HCT116 (cell line): ENCODE data around the gene MSI2. TPM values are rescaled to one million over a fixed set of nuclear protein-coding genes. Genes with fewer than 3 reads are reported as not detected.

Experiments
- ATAC-seq: fragments of 200-7000 bp; cut with Tn5 transposase; 2 replicates; pipeline ENCODE4 v1.9.1; 2020; ENCODE audit warnings: mild to moderate bottlenecking, moderate library complexity
- BruUV-seq: library from RNA; stranded (reverse); fragments of 400-500 nt; replicated peaks from 2 replicates; lab custom pipeline; 2021; lab: Mats Ljungman, UMichigan
- CTCF ChIA-PET: fragments of 300-600 bp; sonication (Branson Sonifier 250); formaldehyde crosslinking; loops from one replicate; lab custom pipeline; 2021; ENCODE audit warnings: antibody characterized with exemption; lab: Charles Lee
- POLR2A ChIA-PET: fragments of 300-600, 350-600 bp; sonication (Branson Sonifier 250); formaldehyde crosslinking; loops from one replicate; lab custom pipeline; 2021; ENCODE audit warnings: antibody characterized with exemption; lab: Charles Lee
- RAD21 ChIA-PET, 2 experiments: fragments of 300-600 bp; sonication (Branson Sonifier 250); formaldehyde crosslinking; loops; one replicate each; lab custom pipeline; 2023; ENCODE audit warnings: low total read pairs in 2 of 2; ENCODE audit not compliant: uncharacterized antibody in 2 of 2, unreplicated experiment in 2 of 2, low non-redundant PET in 1 of 2; lab: Charles Lee
- DNase-seq: peaks from one replicate; pipeline ENCODE4 v3.0.0-alpha.2; 2010; ENCODE audit warnings: low read depth, low spot score
- H2AFZ ChIP-seq: fragments of 200-600 bp; shearing (Covaris generic), sonication (generic); 2 replicates; pipeline ENCODE4 v1.6.1; 2017; ENCODE audit warnings: low read depth, mixed run types, mixed read lengths, antibody characterized with exemption, low read length; ENCODE audit not compliant: poor library complexity, severe bottlenecking
- H3K27ac ChIP-seq: 2 replicates; pipeline ENCODE4 v1.5.1; 2012; ENCODE audit warnings: low read depth, low read length
- H3K27me3 ChIP-seq: fragments of 200-600 bp; sonication (generic); 2 replicates; pipeline ENCODE4 v1.6.1; 2016; ENCODE audit warnings: mixed run types, low read length, mixed read lengths; ENCODE audit not compliant: insufficient read depth
- H3K36me3 ChIP-seq, 2 experiments: fragments of 200-500 bp in 1 of 2; fragments of 200-600 bp in 1 of 2; sonication (Bioruptor generic) in 1 of 2; sonication (generic) in 1 of 2; 2 replicates each; pipeline versions ENCODE4 v1.5.1 to v1.6.1; 2014 to 2016; ENCODE audit warnings: low read length in 2 of 2, inconsistent platforms in 1 of 2, mixed read lengths in 1 of 2, mixed run types in 1 of 2; ENCODE audit not compliant: insufficient read depth in 2 of 2, control insufficient read depth in 1 of 2
- H3K4me1 ChIP-seq, 2 experiments: fragments of 200-600 bp in 1 of 2; sonication (generic) in 1 of 2; 2 replicates each; pipeline versions ENCODE4 v1.5.1 to v1.6.1; 2012 to 2017; ENCODE audit warnings: low read length in 2 of 2, inconsistent platforms in 1 of 2, mild to moderate bottlenecking in 1 of 2, mixed read lengths in 1 of 2, mixed run types in 1 of 2, moderate library complexity in 1 of 2; ENCODE audit not compliant: insufficient read depth in 2 of 2, control insufficient read depth in 1 of 2
- H3K4me2 ChIP-seq: fragments of 200-600 bp; sonication (generic); 2 replicates; pipeline ENCODE4 v1.6.1; 2017; ENCODE audit warnings: mixed run types, low read length, mixed read lengths
- H3K4me3 ChIP-seq, 2 experiments: fragments of 200-600 bp in 1 of 2; sonication (generic) in 1 of 2; replicated peaks in 1 of 2; 2 replicates each; pipeline ENCODE4 v1.5.1; 2011 to 2016; ENCODE audit warnings: low read length in 2 of 2, control low read depth in 1 of 2, low read depth in 1 of 2, mild to moderate bottlenecking in 1 of 2, mixed read lengths in 1 of 2, mixed run types in 1 of 2
- H3K79me2 ChIP-seq: fragments of 200-600 bp; sonication (generic); 2 replicates; pipeline ENCODE4 v1.6.1; 2017; ENCODE audit warnings: mild to moderate bottlenecking, mixed run types, low read length, moderate library complexity, mixed read lengths; ENCODE audit not compliant: insufficient read depth
- H3K9ac ChIP-seq: fragments of 200-600 bp; sonication (generic); 2 replicates; pipeline ENCODE4 v1.6.1; 2016; ENCODE audit warnings: low read length, mixed read lengths
- H3K9me2 ChIP-seq: fragments of 200-600 bp; sonication (generic), shearing (Covaris generic); 2 replicates; pipeline ENCODE4 v1.6.1; 2017; ENCODE audit warnings: mixed run types, mild to moderate bottlenecking, moderate library complexity; ENCODE audit not compliant: insufficient read depth
- H3K9me3 ChIP-seq, 2 experiments: fragments of 200-500 bp in 1 of 2; fragments of 200-600 bp in 1 of 2; sonication (Bioruptor generic) in 1 of 2; sonication (generic) in 1 of 2; 2 replicates each; pipeline ENCODE4 v1.6.1; 2014 to 2017; ENCODE audit warnings: low read length in 2 of 2, mixed read lengths in 2 of 2, inconsistent platforms in 1 of 2, low read depth in 1 of 2, mild to moderate bottlenecking in 1 of 2, mixed run types in 1 of 2, moderate library complexity in 1 of 2; ENCODE audit not compliant: control insufficient read depth in 1 of 2, insufficient read depth in 1 of 2
- H4K20me1 ChIP-seq: fragments of 200-600 bp; sonication (generic), shearing (Covaris generic); 2 replicates; pipeline ENCODE4 v1.6.1; 2017; ENCODE audit warnings: mixed run types, mild to moderate bottlenecking, moderate library complexity; ENCODE audit not compliant: insufficient read depth
- CEBPB ChIP-seq: IDR thresholded peaks from 2 replicates; pipeline ENCODE4 v1.6.1; 2012; ENCODE audit warnings: low read depth
- ELF1 ChIP-seq: IDR thresholded peaks from 2 replicates; pipeline ENCODE4 v1.6.1; 2012; ENCODE audit warnings: low read depth, borderline replicate concordance
- EZH2 ChIP-seq: fragments of 200-600 bp; sonication (generic); IDR thresholded peaks from 2 replicates; pipeline ENCODE4 v1.6.1; 2017; ENCODE audit warnings: antibody characterized with exemption, mixed run types
- EZH2phosphoT487 ChIP-seq: fragments of 200-600 bp; IDR thresholded peaks from 2 replicates; pipeline ENCODE4 v1.6.1; 2018; ENCODE audit warnings: antibody characterized with exemption, borderline replicate concordance
- JUND ChIP-seq: IDR thresholded peaks from 2 replicates; pipeline ENCODE4 v1.6.1; 2012
- MAX ChIP-seq: IDR thresholded peaks from 2 replicates; pipeline ENCODE4 v1.6.1; 2012
- RAD21 ChIP-seq: IDR thresholded peaks from 2 replicates; pipeline ENCODE4 v1.6.1; 2012; ENCODE audit warnings: low read depth, mild to moderate bottlenecking
- REST ChIP-seq: IDR thresholded peaks from 2 replicates; pipeline ENCODE4 v1.6.1; 2012; ENCODE audit warnings: low read depth
- SIN3A ChIP-seq: IDR thresholded peaks from 2 replicates; pipeline ENCODE4 v1.6.1; 2012; ENCODE audit warnings: low read depth
- ZFX ChIP-seq: fragments of 450-650 bp; IDR thresholded peaks from 2 replicates; pipeline ENCODE4 v1.6.1; 2017
- intact Hi-C: fragments of 100-400 bp; cut with micrococcal nuclease; formaldehyde crosslinking; loops from 2 replicates; pipeline ENCODE4 v1.10.0; 2022
- total RNA-seq: library from RNA; stranded (reverse); gene quantifications from one replicate; pipeline ENCODE4 v1.2.1, GENCODE V29; 2021; ENCODE audit not compliant: unreplicated experiment
- TF ChIP-seq, protein P1 (sequence below): IDR thresholded peaks from 2 replicates; pipeline ENCODE4 v1.6.1; 2011; ENCODE audit warnings: mild to moderate bottlenecking, low read length, moderate library complexity; ENCODE audit not compliant: insufficient replicate concordance; ENCODE audit errors: extremely low read depth

Gene MSI2
- total RNA-seq, 1 experiment from 2014 or later: 137 TPM

DNA sequence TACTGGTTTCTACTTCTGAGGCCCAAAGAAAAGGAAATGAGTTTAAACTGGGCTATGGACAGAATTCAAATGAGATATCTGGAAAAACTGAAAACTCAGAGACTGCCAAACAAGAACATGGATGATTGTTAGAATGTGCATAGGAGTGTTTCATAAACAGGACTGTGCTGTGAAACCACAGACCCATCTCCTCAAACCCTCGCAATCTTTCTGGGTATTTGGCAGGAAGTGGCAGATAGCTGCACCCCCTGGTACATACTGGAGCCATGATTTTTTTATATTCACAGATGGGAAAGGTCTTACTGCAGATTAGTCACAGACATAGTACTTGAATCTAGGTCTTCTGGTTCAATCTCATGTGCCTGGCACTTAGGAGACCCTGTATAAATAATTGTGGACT lies 343.8 kb downstream of the MSI2 start:
- H3K4me2 ChIP-seq: no peak overlapping the region
- H3K4me3 ChIP-seq: no peak overlapping the region
- H3K36me3 ChIP-seq: no peaks in the 10 kb centered on the region
- ChIA-PET RAD21 (interaction anchor here in 1 of 2 experiments (1.7 kb wide), 1 partner anchor 72 kb away, joined by 4 read pairs; no protein-coding TSS in a partner anchor), POLR2A (no interaction called here), CTCF (interaction anchor here (0.9 to 3.3 kb wide), 3 partner anchors 11 to 72 kb away, joined by 3 to 35 read pairs (median 7); no protein-coding TSS in a partner anchor)
- no peaks in the 10 kb centered on the region for H3K79me2 ChIP-seq
- TF ChIP-seq SIN3A (no peak), CEBPB (no peak), EZH2phosphoT487 (no peak), JUND (no peak)
- TF ChIP-seq, protein P1, sequence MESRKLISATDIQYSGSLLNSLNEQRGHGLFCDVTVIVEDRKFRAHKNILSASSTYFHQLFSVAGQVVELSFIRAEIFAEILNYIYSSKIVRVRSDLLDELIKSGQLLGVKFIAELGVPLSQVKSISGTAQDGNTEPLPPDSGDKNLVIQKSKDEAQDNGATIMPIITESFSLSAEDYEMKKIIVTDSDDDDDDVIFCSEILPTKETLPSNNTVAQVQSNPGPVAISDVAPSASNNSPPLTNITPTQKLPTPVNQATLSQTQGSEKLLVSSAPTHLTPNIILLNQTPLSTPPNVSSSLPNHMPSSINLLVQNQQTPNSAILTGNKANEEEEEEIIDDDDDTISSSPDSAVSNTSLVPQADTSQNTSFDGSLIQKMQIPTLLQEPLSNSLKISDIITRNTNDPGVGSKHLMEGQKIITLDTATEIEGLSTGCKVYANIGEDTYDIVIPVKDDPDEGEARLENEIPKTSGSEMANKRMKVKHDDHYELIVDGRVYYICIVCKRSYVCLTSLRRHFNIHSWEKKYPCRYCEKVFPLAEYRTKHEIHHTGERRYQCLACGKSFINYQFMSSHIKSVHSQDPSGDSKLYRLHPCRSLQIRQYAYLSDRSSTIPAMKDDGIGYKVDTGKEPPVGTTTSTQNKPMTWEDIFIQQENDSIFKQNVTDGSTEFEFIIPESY: no peak
- peaks cover 0 to 5% of the 10 kb centered on the region in 2 experiments; a peak in 1 of 4 replicates for H3K9me3 ChIP-seq
- BruUV-seq: no TSS peak
- peaks cover 5 to 13% of the 10 kb centered on the region in 2 experiments; a peak in 3 of 4 replicates for H3K4me1 ChIP-seq
- H4K20me1 ChIP-seq: no peaks in the 10 kb centered on the region
- intact Hi-C loops: no loop called here
- no peaks in the 10 kb centered on the region for H3K27me3 ChIP-seq
- no peak for DNase-seq
- H3K9ac ChIP-seq: no peak overlapping the region
- no peaks in the 10 kb centered on the region for H3K9me2 ChIP-seq
- ATAC-seq: no peak
- no peak overlapping the region for H3K27ac ChIP-seq
- no peak overlapping the region for H2AFZ ChIP-seq

GRCh38 chr17:57601143-57601735 lies 344.9 kb downstream of the MSI2 start:
- no peak overlapping the region for H3K4me3 ChIP-seq
- ATAC-seq (no peak), DNase-seq (no peak)
- POLR2A ChIA-PET: no interaction called here
- H2AFZ ChIP-seq: no peak overlapping the region
- no peak overlapping the region for H3K4me2 ChIP-seq
- H3K79me2 ChIP-seq: no peaks in the 10 kb centered on the region
- BruUV-seq: no TSS peak
- H4K20me1 ChIP-seq: no peaks in the 10 kb centered on the region
- H3K9ac ChIP-seq: no peak overlapping the region
- H3K27me3 ChIP-seq: no peaks in the 10 kb centered on the region
- CTCF ChIA-PET: interaction anchor here (2.1 kb wide), 1 partner anchor 71 kb away, joined by 7 read pairs; no protein-coding TSS in a partner anchor
- H3K9me3 ChIP-seq: no peaks in the 10 kb centered on the region
- no peaks in the 10 kb centered on the region for H3K36me3 ChIP-seq
- intact Hi-C loops: no loop called here
- H3K9me2 ChIP-seq: no peaks in the 10 kb centered on the region
- RAD21 ChIA-PET: interaction anchor here in 1 of 2 experiments (0.9 kb wide), 1 partner anchor 471 kb away, joined by 3 read pairs; no protein-coding TSS in a partner anchor
- H3K4me1 ChIP-seq: peaks cover 5 to 13% of the 10 kb centered on the region in 2 experiments; a peak in 3 of 4 replicates
- no peak overlapping the region for H3K27ac ChIP-seq
- TF ChIP-seq REST: no peak
- TF ChIP-seq CEBPB: no peak
- no peak for TF ChIP-seq JUND
- TF ChIP-seq MAX: no peak
- no peak for TF ChIP-seq RAD21
- no peak for TF ChIP-seq EZH2
- TF ChIP-seq ELF1: no peak
- TF ChIP-seq EZH2phosphoT487: no peak
- no peak for TF ChIP-seq ZFX
